Left renal cortex interstitium (tissue), 4 donors: ENCODE measurements around the gene TRMT61B. TPM values are rescaled to one million over a fixed set of nuclear protein-coding genes. Genes with fewer than 3 reads are reported as not detected.

Experiments used
- DNase-seq, 4 donors: peaks; one replicate each; pipeline ENCODE4 v3.0.0-alpha.2; 2013; ENCODE audit warnings: low read depth in 4 of 4, low spot score in 2 of 4, missing footprints in 1 of 4
- polyA plus RNA-seq, 4 donors: library from polyadenylated mRNA; unstranded; fragments of 120-200 nt; gene quantifications; one replicate each; pipeline ENCODE4 v1.2.1, GENCODE V29; 2013; ENCODE audit not compliant: insufficient read length in 4 of 4

Gene TRMT61B
- polyA plus RNA-seq, 4 donors: 23.0 to 33.1 (median 27.7) TPM

DNA sequence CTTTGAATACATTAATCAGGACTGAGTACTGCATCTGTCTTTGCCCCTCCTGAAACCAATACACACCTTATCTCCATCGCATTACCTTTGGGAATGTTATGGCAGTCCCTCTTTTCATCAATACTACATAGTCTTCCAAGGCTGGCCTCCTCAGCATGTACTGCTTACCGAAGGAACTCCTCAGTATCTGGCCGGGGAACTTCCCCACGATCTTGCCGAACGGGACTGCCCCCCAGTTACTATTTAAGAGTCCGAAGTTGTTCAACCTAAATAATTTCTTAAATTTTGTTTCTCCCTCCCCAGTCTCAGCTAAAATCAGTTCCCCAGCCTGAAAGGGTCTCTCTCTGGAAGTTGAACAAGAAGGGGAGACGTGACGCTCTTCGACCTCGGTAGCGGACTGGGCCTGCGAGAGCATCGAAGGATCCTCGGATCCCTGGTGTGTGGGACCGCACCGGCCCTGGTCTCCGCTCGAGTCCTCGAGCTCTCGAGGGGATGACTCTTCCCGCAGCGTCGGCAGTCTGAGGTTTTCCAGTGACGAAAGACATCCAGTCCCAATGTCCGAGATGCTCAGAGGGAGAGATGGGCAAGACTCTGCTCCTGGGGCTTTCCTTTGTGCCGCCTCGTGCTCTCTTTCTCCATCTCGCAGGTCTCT, 489 bp downstream of the TRMT61B start:
- DNase-seq: peak in 2 of 4 donors; percentile 8 to 22

DNA sequence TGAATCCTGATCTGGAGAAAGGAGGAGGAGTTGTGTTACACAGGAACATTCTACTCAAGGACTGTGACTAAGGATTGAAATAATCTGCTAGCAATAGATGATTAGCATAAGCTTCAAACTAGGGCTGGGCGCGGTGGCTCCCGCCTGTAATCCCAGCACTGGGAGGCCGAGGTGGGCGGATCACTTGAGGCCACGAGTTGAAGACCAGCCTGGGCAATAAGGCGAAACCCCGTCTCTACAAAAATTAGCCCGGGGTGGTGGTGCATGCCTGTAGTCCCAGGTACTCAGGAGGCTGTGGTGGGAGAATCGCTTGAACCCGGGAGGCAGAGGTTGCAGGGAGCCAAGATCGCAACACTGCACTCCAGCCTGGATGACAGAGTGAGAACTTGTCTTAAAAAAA, 1.5 kb downstream of the TRMT61B start:
- DNase-seq: no peak

DNA sequence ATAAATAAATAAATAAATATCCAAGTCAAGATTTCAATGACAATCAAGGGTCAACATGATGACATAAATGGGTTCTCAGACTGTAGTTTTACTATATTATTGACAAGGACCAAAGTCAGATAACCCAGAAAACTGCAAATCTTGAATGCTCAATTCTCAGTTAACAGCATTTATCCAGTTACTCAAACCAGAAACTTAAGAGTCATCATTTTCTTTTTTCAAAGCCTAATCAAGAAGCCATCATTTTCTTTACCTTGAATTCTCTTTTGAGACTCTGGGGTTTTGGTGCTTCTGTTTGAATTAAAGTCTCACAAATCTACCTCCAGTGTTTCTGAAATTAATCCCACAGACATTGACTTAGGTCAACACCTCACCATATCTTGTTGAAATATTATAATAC, 14.1 kb downstream of the TRMT61B start:
- no peak for DNase-seq

- DNase-seq: no peak
Measured at GRCh38 chr2:28855193-28855592, 14.9 kb downstream of the TRMT61B start.

GRCh38 chr2:28842042-28842441, 28.1 kb downstream of the TRMT61B start:
- no peak for DNase-seq

DNA sequence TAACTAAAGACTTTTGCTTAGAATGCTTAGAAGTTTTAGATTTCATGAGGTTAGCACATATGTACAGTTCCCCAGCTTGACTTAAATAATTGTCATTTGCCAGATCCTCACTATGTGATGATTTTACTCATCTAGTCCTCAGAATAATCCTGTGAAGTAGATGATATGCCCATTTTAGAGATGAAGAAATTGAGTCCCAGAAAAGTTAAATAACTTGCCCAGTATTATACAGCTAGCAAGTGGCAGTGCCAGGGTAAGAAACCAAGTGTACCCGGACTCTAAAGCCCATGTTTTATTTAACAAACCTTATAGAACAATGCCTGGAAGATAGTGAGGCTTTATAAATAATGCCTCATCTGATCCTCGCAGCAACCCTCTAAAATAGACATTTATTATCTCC, 31.1 kb downstream of the TRMT61B start:
- DNase-seq: no peak

GRCh38 chr2:28835781-28836180, 34.3 kb downstream of the TRMT61B start:
- DNase-seq: no peak

DNA sequence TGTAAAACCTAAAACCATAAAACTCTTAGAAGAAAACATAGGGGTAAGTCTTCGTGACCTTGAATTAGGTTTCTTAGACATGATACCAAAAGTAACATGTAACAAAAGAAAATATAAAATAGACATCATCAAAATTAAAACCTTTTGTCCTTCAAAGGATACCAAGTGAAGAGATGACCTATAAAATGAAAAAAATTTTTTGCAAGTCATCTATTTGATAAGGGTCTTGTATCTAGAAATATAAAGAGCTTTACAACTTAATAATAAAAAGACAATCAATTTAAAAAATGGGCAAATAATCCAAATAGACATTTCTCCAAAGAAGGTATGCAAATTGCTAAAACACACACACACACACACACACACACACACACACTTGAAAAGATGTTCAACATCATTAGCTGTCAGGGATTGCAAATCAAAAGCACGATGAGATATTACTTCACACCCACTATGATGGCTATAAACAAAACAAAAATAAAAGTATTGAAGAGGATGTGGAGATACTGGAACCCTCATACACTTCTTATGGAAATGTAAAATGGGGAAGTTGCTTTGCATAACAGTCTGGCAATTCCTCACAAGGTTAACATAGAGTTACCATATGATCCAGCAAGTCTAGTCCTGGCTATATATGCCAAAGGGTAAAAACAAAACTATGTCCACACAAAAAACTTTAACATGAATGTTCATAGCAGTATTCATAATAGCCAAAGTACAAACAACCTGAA, 36.2 kb downstream of the TRMT61B start:
- no peak for DNase-seq

GRCh38 chr2:28828382-28828781, 41.7 kb downstream of the TRMT61B start:
- DNase-seq: no peak

DNA sequence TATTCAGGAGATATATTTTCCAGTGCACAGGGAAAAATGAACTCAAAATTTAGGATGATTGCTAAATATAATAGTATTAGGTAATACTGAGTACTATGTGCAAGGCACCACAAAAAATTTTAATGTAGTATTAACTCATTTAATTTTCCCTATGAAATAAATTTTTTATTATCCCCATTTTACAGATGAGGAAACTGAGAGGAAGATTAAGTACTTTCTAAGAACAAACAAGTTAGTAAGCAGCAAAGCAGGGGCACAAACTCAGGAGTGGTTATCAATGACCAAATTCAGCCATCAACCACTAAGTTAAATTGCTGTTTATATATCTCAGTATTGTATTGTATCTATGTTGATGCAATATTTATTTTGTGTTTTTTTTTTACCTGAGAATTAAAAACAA, 45.2 kb downstream of the TRMT61B start:
- DNase-seq: no peak

GRCh38 chr2:28824207-28824606, 45.9 kb downstream of the TRMT61B start:
- no peak for DNase-seq

DNA sequence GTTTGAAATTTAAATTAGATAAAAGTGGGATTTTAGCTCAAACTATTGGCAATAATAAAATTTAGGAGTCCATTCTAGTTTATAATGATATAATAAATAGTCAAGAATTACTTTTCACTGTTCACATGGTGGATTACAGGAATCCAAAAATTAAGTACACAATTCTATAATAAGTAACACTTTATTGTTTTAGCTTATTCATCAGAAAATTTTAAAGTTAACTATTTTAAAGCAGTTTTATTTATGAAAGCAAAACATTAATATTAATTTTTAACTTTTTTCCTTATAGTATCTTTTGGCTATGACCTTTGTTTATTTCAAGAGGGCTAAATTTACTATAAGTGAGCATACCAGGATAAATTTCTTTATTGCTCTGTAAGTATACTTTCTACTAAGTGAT, 48.1 kb downstream of the TRMT61B start:
- DNase-seq: no peak

DNA sequence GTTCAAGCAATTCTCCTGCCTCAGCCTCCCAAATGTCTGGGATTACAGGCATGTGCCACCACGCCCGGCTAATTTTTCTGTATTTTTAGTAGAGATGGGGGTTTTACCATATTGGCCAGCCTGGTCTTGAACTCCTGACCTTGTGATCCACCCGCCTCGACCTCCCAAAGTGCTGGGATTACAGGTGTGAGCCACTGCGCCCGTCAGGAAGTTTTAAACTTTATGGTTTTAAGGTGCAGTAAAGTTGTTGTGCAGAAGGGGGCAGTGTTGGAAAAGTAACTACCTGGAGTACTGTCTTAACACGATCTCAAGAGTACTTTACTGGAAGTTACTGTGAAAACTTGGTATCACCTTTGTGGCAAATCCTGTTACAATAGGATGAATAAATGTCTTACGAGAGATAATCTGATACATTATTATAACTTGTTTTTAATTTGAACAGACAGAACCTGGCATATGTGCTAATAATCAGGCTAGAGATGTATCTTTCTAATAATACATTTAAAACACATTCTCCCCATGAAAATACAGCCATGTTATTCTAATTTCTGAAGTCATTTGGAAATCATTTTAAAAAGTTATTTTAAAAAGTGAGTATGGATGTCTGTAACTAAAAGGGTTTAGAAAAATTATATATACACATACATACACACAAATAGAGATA, 48.7 kb downstream of the TRMT61B start:
- DNase-seq: peak in 2 of 4 donors; percentile 34 to 49

- DNase-seq: no peak
Measured at GRCh38 chr2:28818053-28818452, 52.1 kb downstream of the TRMT61B start.

- peak in 3 of 4 donors; percentile 36 to 42 (median 36) for DNase-seq
Measured at GRCh38 chr2:28810384-28811285, 59.5 kb downstream of the TRMT61B start, which contains the start of gene SPDYA. SPDYA (plus strand) TSS chr2:28810834; CDS start chr2:28816015, 5,181 bp downstream.

- DNase-seq: no peak
Measured at GRCh38 chr2:28809927-28810326, 60.2 kb downstream of the TRMT61B start.

DNA sequence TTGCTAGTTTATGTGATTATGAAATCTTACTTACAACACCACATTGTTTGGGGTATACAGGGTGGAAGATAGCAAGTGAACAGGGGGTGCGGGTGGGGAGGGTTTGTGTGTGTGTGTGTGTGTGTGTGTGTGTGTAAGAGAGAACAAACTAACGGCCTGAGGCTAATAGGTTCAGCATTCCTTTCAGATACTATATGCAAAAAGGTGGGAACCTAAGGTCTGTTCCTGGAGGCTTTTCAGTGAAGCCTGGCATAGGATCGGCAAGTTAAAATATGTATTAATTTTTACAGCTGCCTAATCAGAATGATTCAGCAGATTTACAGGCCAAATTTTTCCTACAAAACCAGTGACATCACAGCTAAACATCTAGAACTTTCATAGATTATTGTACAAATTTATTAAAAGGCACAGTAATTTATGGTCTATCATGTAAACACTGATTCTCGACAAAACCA, 67.1 kb downstream of the TRMT61B start:
- DNase-seq: no peak

DNA sequence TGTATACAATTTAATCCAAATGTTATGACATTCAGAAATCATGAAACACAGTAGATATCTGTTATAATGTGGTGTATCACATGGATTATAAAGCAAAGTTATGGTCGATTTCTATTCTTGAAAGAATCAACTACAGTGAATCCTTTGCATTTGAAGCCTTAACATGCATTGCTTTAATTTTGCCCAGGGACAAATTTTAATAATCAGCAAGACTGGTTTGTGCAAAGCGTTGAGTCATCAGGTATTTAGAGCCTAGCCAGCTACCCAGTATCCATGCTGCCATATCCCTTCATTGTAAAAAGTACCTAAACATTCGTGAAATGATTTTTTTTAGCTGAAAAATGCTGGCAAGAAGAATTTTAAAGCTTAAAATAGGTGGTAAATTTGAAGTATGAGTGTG, 68.4 kb downstream of the TRMT61B start:
- no peak for DNase-seq
